BJ (cell line): Measurements from ENCODE around the gene IWS1. TPM values are rescaled to one million over a fixed set of nuclear protein-coding genes. Genes with fewer than 3 reads are reported as not detected.

Experiments
- CTCF ChIA-PET: fragments of 350-600 bp; formaldehyde crosslinking; extraction: SDS; loops from one replicate; lab custom pipeline; 2021; ENCODE audit warnings: antibody characterized with exemption, inconsistent platforms; lab: Yijun Ruan, JAX
- POLR2A ChIA-PET: fragments of 300-600 bp; sonication (Branson Sonifier 250); formaldehyde crosslinking; extraction: SDS; loops from one replicate; lab custom pipeline; 2021; ENCODE audit warnings: antibody characterized with exemption; lab: Charles Lee
- DNase-seq: peaks from one replicate; pipeline ENCODE4 v3.0.0-alpha.2; 2011; ENCODE audit warnings: low read depth
- H3K27me3 ChIP-seq: 2 replicates; pipeline ENCODE4 v1.6.0; 2011; ENCODE audit warnings: low read length; ENCODE audit not compliant: control insufficient read depth, insufficient read depth
- H3K36me3 ChIP-seq: 2 replicates; pipeline ENCODE4 v1.5.1; 2011; ENCODE audit warnings: low read length; ENCODE audit not compliant: control insufficient read depth, insufficient read depth
- H3K4me3 ChIP-seq: 2 replicates; pipeline ENCODE4 v1.5.1; 2011; ENCODE audit warnings: low read depth, mild to moderate bottlenecking, control low read depth, low read length
- CTCF ChIP-seq: IDR thresholded peaks from 2 replicates; pipeline ENCODE4 v1.5.1; 2011; ENCODE audit warnings: low read depth, mild to moderate bottlenecking, control low read depth, inconsistent platforms, low read length, moderate library complexity; ENCODE audit not compliant: insufficient read depth
- polyA plus RNA-seq: library from polyadenylated mRNA; depleted of rRNA; stranded (reverse); fragments of >200 nt; gene quantifications from 2 replicates; pipeline ENCODE4 v1.2.3, GENCODE V29; 2011

Gene IWS1
- polyA plus RNA-seq, 1 experiment: 23.9 TPM

DNA sequence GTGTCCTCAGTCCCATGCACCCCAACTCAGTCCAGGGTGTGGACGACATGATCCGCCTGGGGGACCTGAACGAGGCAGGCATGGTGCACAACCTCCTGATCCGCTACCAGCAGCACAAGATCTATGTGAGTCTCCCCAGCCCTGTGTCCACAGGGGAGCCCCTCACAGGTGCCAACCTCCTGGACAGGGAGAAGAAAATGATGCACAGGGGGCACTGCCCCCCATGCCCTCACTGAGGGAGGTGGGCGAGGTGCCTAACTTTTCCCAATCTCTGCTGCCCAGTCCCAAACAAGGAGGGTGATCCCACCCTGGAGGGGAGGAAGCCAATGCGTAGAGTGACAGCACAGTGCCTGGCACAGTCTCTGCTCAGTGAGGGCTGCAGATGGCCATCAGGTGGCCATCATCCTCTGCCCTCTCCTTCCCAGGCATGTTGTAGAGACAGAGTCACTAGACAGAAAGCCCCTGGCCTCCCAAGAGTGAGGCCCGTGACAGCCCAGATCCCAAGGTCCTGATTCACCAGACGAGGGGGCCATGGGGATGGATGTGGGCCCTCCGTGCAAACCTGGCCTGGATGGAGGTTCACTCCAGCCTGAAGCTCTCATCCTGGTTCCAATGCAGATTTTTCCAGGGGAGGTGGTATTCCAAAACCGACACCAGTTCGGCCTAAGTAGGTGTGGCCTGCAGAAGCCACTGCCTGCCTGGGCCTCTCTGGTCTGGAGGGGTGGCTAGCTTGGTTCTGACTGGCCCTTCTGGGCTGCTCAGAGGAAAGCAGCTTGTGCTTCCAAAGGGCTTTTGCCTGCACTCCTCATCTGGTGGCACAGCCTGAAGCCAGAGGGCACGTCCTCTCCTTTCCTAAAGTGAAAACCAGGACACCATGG, 39.2 kb upstream of the IWS1 start:
- ChIA-PET POLR2A (no interaction called here), CTCF (no interaction called here)
- DNase-seq: no peak
- no peak for TF ChIP-seq CTCF
- H3K36me3 ChIP-seq: no peaks in the 10 kb centered on the region
- no peak overlapping the region for H3K4me3 ChIP-seq
- H3K27me3 ChIP-seq: peaks cover under 1% of the 10 kb centered on the region; the same call in 1 of the 2 replicates

DNA sequence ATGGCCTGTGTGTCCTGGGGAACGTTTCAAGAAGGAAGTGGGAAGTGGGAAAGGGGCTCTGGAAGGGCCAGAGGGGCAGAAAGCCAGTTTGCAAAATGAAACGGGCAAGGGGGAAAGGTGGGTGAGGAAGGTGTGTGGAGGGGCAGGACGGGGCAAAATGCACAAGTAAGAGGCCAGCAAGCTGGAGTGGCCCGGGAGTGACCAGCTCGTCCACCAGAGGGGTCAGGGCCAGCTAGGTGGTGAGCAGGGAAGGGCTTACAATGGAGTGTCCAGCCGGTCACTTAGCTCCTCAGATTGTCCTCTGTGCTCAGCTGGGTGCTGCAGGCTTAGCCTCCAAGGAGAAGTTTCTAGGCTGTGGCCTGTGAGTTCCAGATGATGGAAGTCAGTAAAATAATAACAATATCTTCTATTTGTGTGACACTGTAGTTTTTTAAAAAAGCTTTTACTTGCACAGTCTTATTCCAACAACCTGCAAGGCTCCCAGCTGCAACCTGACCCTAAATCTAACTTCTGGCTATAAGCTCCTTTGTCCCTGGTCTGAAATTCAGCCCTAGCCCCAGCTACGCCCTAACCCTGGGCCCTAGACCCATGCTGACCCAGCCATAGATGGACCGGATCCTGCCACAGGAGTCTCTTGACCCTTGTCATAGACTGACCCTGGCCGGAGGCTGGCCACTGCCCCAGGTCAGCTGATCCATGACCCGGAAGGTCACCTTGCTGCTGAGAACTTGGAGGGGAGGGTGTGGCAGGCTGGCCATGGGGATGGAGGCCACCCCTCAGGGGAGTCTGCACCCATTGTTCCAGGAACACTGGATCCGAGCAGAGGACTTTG, 38.4 kb upstream of the IWS1 start:
- no peak for DNase-seq
- Histone ChIP-seq H3K27me3 (peaks cover 4% of the 10 kb centered on the region), H3K36me3 (no peaks in the 10 kb centered on the region), H3K4me3 (no peak overlapping the region)
- TF ChIP-seq CTCF: no peak
- ChIA-PET CTCF (no interaction called here), POLR2A (no interaction called here)

- Histone ChIP-seq H3K27me3 (peaks cover 11% of the 10 kb centered on the region), H3K4me3 (no peak overlapping the region), H3K36me3 (no peaks in the 10 kb centered on the region)
- CTCF ChIA-PET: no interaction called here
- POLR2A ChIA-PET: no interaction called here
- TF ChIP-seq CTCF: no peak
- no peak for DNase-seq
Measured at GRCh38 chr2:127563458-127564428, 37.5 kb upstream of the IWS1 start.

DNA sequence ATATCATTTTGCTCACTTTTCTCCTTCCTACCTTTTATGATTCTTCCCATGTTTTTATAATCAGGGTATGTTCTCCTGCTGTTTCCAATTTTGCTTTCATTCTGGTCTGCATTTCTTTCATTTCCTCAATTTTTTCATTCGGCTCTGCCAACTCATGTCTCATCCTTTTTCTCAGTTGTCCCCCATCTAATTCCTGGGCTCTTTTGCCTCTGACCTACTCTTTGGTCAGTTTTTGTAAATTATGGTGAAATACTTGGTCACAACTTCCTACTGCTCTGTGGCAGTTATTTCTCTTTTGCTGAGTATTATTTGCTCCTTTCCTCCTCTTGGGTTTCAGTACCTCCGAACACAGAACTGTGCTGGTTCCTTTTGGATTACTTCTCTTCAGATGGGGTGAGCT, 36.6 kb upstream of the IWS1 start:
- H3K27me3 ChIP-seq: peaks cover 11% of the 10 kb centered on the region
- no peak overlapping the region for H3K4me3 ChIP-seq
- no peaks in the 10 kb centered on the region for H3K36me3 ChIP-seq
- no peak for TF ChIP-seq CTCF
- ChIA-PET POLR2A (no interaction called here), CTCF (no interaction called here)
- DNase-seq: no peak
